Mucosa of rectum (tissue), 2 donors: Measurements from ENCODE around the gene MIA3.

Source experiments
- H3K27ac ChIP-seq, 2 donors: one replicate each; pipeline ENCODE4 v1.7.0; 2013; ENCODE audit warnings: inconsistent platforms in 2 of 2, low read depth in 2 of 2, low read length in 2 of 2
- H3K27me3 ChIP-seq, 2 donors: one replicate each; pipeline ENCODE4 v1.7.0; 2013; ENCODE audit warnings: low read length in 2 of 2; ENCODE audit not compliant: control insufficient read depth in 2 of 2, insufficient read depth in 2 of 2
- H3K36me3 ChIP-seq, 2 donors: one replicate each; pipeline ENCODE4 v1.7.0; 2013; ENCODE audit warnings: low read length in 2 of 2; ENCODE audit not compliant: control insufficient read depth in 2 of 2, insufficient read depth in 2 of 2
- H3K4me1 ChIP-seq, 2 donors: one replicate each; pipeline ENCODE4 v1.7.0; 2013; ENCODE audit warnings: low read length in 2 of 2, mild to moderate bottlenecking in 1 of 2; ENCODE audit not compliant: control insufficient read depth in 2 of 2, insufficient read depth in 2 of 2
- H3K4me3 ChIP-seq, 2 donors: one replicate each; pipeline ENCODE4 v1.7.0; 2013; ENCODE audit warnings: low read length in 2 of 2
- H3K9ac ChIP-seq, 2 donors: one replicate each; pipeline ENCODE4 v1.7.0; 2013; ENCODE audit warnings: low read length in 2 of 2, low read depth in 1 of 2, mild to moderate bottlenecking in 1 of 2
- H3K9me3 ChIP-seq, 2 donors: one replicate each; pipeline ENCODE4 v1.7.0; 2013; ENCODE audit warnings: low read length in 2 of 2; ENCODE audit not compliant: control insufficient read depth in 2 of 2
- donor health status: healthy.
- donor health status: Normal muscosa, but diverticular disease.

MIA3 gene

DNA sequence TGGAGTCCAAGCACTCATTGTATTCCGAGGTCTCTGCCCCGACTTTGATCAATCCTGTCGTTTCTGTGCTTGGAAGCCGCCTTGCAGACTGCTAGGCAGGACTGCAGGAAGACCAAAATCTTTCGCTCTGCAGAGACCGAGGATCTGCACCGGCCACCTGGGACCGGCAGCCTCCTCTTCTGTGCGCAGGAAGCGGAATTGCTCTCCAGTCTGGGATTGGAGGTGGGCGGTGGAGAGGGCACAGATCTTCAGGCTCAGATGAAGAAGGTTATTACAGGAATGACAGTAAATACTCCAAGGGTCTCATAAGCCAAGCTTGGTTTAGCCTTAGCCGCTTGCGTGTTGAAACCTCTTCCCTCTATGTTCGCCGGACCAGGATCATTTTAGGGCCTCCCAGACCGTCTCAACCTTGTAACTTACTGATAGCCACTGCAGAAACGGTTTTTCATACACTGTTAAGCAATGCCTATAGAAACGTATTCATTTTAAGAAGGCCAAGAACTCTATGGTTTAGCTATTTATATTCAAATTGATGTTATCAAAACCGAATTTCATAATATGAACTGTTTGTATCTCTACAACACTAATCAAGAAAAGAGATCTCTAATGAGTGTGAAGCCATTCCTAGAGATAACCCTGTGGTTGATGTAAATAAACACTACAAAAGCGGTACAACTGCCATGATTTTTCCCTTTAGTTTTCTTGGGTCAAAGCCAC, 1.1 kb downstream of the MIA3 start:
- no peaks in the 10 kb centered on the region for H3K27me3 ChIP-seq
- H3K36me3 ChIP-seq = peaks cover 6 to 9% of the 10 kb centered on the region in 2 donors
- H3K9ac ChIP-seq = peak overlapping the region; percentile 58 to 82
- H3K4me3 ChIP-seq = peak overlapping the region; percentile 83 to 89
- no peak overlapping the region for H3K27ac ChIP-seq
- no peaks in the 10 kb centered on the region for H3K9me3 ChIP-seq
- peaks cover 8 to 43% of the 10 kb centered on the region in 2 donors for H3K4me1 ChIP-seq

DNA sequence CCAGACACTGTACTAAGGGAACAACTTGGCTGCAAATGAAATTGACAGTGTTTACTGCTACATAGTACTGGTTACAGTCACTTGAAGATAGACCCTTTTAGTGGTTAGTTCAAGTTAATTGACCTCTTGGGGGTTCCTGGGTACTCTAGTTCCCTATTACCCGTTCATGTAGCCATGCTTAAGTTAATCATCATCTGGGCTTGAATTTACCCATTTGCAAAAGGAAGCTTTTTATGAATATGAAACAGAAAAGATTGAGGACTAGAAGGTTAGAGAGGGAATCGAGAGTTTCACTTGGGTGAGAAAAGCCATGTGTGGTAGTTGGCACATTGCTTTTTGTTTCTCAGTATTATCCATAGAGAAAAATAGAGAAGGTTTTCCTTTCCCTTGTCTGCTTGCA, 2.7 kb downstream of the MIA3 start:
- H3K9ac ChIP-seq = no peak overlapping the region
- peaks cover 8 to 31% of the 10 kb centered on the region in 2 donors for H3K4me1 ChIP-seq
- no peaks in the 10 kb centered on the region for H3K27me3 ChIP-seq
- no peak overlapping the region for H3K4me3 ChIP-seq
- no peaks in the 10 kb centered on the region for H3K9me3 ChIP-seq
- peaks cover 11 to 18% of the 10 kb centered on the region in 2 donors for H3K36me3 ChIP-seq
- H3K27ac ChIP-seq = no peak overlapping the region

DNA sequence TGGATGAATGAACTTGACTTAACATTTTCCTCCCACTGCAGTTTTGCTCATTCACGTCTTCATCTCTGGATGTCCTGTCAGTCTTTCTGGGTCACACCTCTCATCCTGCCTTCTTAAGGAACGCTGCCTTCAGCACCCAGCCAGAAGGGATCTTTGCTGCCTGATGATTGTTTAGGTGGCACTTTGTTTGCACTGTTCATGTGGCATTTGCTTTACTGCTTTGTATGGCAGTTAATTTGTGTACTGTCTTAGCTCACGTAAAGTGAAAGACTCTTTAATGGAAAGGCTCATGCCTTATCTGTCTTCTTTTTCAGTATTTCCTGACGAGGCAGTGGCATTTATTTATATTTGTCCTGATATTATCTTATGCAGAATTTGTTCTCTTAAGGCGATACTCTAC, 4.9 kb downstream of the MIA3 start:
- no peaks in the 10 kb centered on the region for H3K9me3 ChIP-seq
- H3K27me3 ChIP-seq = no peaks in the 10 kb centered on the region
- H3K9ac ChIP-seq = no peak overlapping the region
- peaks cover 27 to 32% of the 10 kb centered on the region in 2 donors for H3K36me3 ChIP-seq
- H3K27ac ChIP-seq = peak overlapping the region in 1 of 2 donors; percentile 23
- H3K4me3 ChIP-seq = no peak overlapping the region
- peaks cover 8 to 15% of the 10 kb centered on the region in 2 donors for H3K4me1 ChIP-seq

DNA sequence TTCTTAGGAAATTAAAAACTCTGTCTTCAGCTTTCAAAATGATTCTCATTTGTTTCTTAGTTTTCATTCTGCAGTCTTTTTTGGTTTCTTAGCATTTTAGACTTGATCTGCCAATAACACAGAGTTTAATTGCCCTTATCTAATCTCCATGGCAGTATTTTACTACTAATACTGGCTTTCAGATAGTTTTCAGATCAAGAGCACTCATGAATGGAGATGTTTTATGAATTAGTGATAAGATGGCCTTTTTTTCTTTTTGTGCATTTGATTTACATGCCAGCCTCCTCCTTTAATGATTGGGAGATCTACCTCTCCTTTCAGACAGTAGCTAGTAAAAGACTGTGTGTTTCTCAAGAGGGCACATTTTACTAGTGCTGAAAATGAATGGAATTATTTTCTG, 5.6 kb downstream of the MIA3 start:
- H3K36me3 ChIP-seq = peaks cover 33 to 36% of the 10 kb centered on the region in 2 donors
- peaks cover 8 to 15% of the 10 kb centered on the region in 2 donors for H3K4me1 ChIP-seq
- H3K27me3 ChIP-seq = no peaks in the 10 kb centered on the region
- H3K9me3 ChIP-seq = no peaks in the 10 kb centered on the region
- H3K27ac ChIP-seq = no peak overlapping the region
- H3K4me3 ChIP-seq = no peak overlapping the region
- H3K9ac ChIP-seq = no peak overlapping the region

DNA sequence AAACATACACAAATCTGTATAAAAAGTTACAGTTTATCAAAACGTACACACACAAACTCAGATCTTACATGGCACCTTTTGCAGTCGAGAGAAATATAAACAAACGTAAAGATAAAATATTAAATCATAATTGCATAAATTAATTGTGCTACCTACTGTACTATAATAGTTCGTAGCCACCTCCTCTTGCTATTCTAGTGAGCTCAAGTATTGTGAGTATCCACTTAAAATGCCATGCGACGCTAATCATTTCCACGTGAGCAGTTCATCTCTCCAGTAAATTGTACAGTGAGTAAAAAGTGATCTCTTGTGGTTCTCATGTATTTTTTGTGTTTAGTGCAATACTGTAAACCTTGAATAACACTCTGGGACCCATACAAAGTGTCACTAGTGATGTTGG, 6.3 kb downstream of the MIA3 start:
- H3K4me3 ChIP-seq = no peak overlapping the region
- no peak overlapping the region for H3K27ac ChIP-seq
- no peak overlapping the region for H3K9ac ChIP-seq
- peaks cover 2 to 9% of the 10 kb centered on the region in 2 donors for H3K4me1 ChIP-seq
- H3K9me3 ChIP-seq = no peaks in the 10 kb centered on the region
- H3K27me3 ChIP-seq = no peaks in the 10 kb centered on the region
- H3K36me3 ChIP-seq = peaks cover 40 to 44% of the 10 kb centered on the region in 2 donors

DNA sequence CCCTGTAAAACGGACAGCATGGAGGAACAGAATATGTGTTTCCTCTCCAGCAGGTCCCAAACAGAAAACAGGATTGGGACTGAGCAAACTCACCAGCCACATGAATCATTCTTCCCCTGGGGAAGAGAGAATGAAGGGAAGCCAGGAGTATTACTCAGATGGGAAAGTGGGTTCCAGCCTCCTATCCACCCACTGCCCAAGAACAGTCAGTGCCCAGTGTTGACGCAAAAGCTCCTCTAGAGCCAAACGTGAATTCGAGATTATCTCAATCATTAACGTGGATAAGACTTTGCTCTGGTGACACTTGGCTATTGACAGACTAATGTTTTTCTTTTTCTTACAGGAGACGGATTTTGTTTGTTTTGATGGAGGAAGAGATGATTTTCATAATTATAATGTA, 9.3 kb downstream of the MIA3 start:
- peaks cover 51 to 59% of the 10 kb centered on the region in 2 donors for H3K36me3 ChIP-seq
- H3K4me3 ChIP-seq = no peak overlapping the region
- H3K4me1 ChIP-seq = peaks cover 0 to 4% of the 10 kb centered on the region in 2 donors
- H3K27me3 ChIP-seq = no peaks in the 10 kb centered on the region
- no peaks in the 10 kb centered on the region for H3K9me3 ChIP-seq
- H3K9ac ChIP-seq = no peak overlapping the region
- no peak overlapping the region for H3K27ac ChIP-seq

DNA sequence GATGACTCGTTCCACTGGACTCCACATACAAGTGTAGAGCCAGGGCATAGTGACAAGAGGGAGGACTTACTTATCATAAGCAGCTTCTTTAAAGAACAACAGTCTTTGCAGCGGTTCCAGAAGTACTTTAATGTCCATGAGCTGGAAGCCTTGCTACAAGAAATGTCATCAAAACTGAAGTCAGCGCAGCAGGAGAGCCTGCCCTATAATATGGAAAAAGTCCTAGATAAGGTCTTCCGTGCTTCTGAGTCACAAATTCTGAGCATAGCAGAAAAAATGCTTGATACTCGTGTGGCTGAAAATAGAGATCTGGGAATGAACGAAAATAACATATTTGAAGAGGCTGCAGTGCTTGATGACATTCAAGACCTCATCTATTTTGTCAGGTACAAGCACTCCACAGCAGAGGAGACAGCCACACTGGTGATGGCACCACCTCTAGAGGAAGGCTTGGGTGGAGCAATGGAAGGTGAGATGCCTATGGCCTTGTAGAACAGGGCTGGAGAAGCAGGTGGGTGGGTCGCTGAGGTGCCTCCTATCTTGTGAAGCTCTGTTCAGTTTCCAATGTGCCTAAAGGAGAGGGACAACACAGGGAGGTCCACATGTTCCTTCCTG, 12.1 kb downstream of the MIA3 start:
- H3K9ac ChIP-seq = no peak overlapping the region
- peaks cover 49 to 67% of the 10 kb centered on the region in 2 donors for H3K36me3 ChIP-seq
- no peaks in the 10 kb centered on the region for H3K27me3 ChIP-seq
- H3K4me3 ChIP-seq = no peak overlapping the region
- no peak overlapping the region for H3K27ac ChIP-seq
- H3K4me1 ChIP-seq = no peaks in the 10 kb centered on the region
- no peaks in the 10 kb centered on the region for H3K9me3 ChIP-seq

DNA sequence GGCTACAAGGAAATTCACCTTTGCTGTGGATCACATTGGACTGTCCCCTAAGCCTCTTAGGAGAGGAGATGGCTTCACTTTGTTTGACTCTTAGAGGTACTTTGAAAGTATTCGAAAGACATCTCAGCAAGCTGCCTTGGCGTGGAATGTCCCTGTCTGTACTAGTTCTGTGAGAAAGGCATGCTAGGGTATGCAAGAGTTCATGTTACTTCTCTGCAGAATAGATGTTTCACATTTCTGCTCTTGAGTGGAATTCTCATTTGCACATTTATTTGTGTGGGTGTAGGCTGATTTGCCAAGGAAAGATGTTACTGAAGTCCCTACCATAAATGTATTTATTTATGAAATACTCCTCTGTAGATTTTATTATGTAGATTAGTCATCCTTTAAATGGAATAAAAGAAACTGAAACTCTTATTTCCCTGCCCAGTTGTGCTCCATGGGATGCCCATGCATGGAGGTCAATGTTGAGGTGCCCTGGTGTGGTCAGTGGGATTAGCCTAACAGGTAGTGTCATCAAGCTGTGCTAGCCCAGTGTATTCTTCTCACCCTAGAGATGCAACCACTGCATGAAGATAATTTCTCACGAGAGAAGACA, 13.8 kb downstream of the MIA3 start:
- Histone ChIP-seq H3K9ac (no peak overlapping the region), H3K36me3 (peaks cover 43 to 63% of the 10 kb centered on the region in 2 donors), H3K9me3 (no peaks in the 10 kb centered on the region), H3K27ac (no peak overlapping the region), H3K27me3 (no peaks in the 10 kb centered on the region), H3K4me1 (no peaks in the 10 kb centered on the region), H3K4me3 (no peak overlapping the region)

DNA sequence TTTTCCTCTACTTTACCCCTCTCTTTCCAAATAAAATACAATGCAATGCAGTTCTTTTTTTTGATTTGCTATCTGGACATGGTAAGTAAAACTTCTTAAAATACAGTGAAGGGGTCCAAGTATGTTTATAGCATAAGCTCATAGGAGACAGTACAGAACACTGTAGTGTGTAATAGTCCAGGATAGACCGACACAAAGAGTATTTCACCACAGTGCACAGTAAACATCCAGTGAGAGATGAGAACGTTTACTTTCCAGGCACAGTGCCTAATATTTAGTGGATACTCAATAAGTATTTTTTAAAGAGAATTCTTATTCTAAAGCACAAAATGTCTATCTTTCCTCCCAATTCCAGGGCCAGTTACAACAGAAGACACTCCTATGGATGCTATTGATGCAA, 14.9 kb downstream of the MIA3 start:
- H3K9me3 ChIP-seq = no peaks in the 10 kb centered on the region
- no peaks in the 10 kb centered on the region for H3K27me3 ChIP-seq
- H3K4me1 ChIP-seq = no peaks in the 10 kb centered on the region
- H3K36me3 ChIP-seq = peaks cover 37 to 55% of the 10 kb centered on the region in 2 donors
- H3K9ac ChIP-seq = no peak overlapping the region
- H3K27ac ChIP-seq = no peak overlapping the region
- H3K4me3 ChIP-seq = no peak overlapping the region
